Stimulated activated CD8-positive, alpha-beta memory T cell treated with anti-CD3 and anti-CD28 coated beads, Interleukin-7, amount 100 ng/mL, for 24 hours (primary cell): Measurements from ENCODE around the gene PTPRF.

Experiments used
- DNase-seq: peaks from one replicate; pipeline ENCODE4 v3.0.0-alpha.2; 2020; ENCODE audit warnings: low read depth

PTPRF gene

GRCh38 chr1:43513471-43514173 is 17.1 kb upstream of the PTPRF start:
- DNase-seq = no peak

DNA sequence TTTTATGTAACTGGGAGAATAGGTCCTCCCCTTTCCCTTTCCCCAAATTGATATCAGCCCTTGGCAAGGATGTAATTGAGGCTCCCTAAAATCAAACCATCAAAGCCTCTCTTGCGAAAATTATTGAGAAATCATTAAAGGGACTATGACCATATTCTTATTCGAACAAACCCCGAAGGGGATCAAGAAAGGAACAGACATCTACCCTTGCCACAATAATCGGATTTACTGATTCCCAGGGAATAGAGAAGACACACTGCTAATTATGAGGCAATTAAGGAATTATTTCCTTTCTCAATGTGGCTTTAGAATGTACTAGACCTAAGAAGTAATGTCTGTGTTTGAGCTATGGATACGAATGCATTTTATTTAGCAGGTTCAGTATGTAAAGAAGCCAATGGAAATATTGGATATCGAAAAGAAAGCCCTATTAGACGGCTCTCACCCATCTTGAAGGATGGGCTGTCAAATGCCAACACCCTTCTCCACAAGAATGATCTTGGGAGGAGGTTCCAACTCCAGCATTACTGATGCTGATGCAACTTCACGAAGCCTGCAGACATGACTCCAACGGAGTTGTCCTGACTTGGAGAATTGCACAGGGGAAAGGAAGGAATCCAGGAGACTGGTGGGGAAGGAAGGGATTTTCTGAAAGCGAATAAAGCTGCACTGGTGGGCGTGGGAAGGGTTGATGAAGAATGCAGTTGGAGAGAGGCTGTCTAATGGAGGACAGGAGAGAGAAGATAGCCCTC is 11.6 kb upstream of the PTPRF start:
- no peak for DNase-seq

DNA sequence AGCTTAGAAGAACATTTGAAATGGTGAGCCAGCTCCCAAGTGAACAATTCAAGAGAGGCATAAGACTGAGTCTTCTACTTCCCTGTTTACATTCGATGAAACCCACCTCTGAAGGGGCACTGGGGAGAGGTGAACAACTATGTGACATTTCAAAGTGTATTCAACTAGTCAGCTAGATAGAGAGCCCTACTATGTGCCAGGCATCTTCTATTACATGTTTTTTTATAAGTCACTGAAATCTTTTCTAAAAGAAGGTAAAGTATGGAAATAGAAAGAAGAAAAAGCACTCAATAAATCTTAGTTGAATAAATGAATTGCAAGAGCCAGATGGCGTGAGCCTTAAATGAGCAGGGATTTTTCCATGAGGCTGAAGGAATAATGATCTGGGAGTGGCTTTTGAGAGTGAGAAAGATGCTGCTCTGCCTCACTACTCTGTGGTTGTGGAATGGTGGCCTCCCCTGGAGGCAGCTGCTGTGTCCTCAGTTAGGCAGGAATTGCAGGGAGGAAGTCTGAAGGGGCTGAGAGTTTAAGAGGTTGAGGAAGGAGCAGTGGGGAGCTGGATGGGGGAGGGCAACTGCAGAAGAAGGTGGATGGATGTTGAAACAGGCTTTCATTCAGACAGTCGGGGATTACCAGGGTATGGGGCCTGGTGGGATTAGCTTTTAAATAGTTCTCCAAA is 10.4 kb upstream of the PTPRF start:
- DNase-seq = no peak

DNA sequence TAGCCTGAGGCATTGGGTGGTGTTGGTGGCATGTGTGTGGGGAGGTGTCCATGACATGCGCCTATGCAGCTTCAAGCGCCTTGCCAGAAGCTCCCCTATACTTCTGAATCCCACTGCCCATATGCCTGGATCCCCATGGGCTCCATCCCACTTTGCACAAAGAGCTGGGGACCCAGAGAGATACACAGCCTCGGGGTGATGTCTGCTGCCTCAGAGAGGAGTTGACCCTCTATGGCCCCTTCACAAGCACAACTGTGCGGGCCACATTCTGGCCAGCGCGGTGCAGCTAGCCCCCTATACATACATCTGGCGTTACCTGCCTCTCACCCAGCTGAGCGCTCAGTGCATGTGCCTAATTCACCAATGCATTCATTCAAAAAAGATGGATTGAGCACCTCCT is 9.6 kb upstream of the PTPRF start:
- DNase-seq = no peak

- no peak for DNase-seq
These were observed 8.9 kb upstream of the PTPRF start for GRCh38 chr1:43521756-43522155.

GRCh38 chr1:43522431-43522775 is 8.3 kb upstream of the PTPRF start:
- no peak for DNase-seq

GRCh38 chr1:43522776-43523480 is 7.8 kb upstream of the PTPRF start:
- DNase-seq = no peak

GRCh38 chr1:43524804-43525203 is 5.9 kb upstream of the PTPRF start:
- DNase-seq = no peak

- no peak for DNase-seq
These were observed 4.7 kb upstream of the PTPRF start for GRCh38 chr1:43526002-43526401.

DNA sequence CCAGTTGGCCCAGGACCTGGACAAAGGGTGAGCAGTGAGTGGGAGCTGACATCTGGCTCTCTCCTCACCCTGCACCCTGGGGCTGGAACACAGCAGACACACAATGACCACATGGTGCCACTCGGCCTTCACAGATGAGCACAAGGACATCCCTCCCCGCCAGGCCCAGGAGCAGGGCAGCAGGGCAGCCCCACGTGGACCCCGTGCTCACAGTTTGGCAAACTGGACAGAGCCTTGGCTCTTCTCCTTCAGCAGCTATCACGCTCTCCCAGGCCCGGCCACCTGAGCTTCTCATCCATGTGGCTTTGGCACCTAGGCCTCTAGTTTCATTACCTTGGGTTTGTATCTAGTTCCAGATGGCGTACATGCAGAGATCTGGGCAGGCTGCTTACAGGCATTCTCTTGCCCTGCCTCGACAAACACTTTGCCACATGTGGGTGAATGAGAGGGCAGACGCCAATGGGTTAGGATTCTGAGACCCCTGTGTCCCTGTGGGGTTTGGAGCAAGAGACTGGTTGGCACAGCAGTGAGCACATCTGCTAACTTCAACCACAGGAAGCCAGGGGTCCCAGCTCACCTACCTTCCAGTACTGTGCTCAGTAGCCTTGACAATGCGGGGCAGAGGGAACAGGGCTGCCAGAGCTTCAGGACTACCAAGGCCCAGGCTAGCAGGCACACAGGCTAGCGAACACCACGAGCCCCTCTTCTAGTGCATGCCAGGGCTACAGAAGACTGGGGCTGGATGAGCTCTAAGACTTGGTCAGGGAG is 3.4 kb upstream of the PTPRF start:
- no peak for DNase-seq

GRCh38 chr1:43529206-43529731 is 1.4 kb upstream of the PTPRF start:
- DNase-seq = peak; percentile 78

- no peak for DNase-seq
These were observed 623 bp downstream of the PTPRF start for GRCh38 chr1:43531107-43531905.

- no peak for DNase-seq
These were observed 1.4 kb downstream of the PTPRF start for GRCh38 chr1:43531906-43532584.

GRCh38 chr1:43532716-43533115 is 2.0 kb downstream of the PTPRF start:
- no peak for DNase-seq

DNA sequence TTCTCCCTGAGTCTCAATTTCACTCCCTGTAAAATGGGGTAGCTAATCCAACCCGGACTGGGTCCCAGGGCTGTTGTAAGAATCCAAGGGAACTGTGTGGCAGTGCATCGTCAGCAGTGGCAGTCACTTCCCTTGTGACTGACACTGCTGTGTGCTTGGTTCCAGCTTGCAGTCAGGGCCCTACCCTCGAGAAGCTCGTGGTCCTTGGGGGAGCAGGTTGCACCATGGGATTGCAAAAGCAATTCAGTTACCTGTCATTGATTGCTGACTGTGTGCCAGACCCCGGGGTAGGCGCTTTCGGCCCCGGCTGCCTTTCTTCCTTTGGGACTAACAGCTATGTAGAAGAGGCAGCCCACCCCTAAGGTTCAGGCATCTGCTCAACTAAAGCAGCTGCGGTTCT is 2.9 kb downstream of the PTPRF start:
- no peak for DNase-seq

DNA sequence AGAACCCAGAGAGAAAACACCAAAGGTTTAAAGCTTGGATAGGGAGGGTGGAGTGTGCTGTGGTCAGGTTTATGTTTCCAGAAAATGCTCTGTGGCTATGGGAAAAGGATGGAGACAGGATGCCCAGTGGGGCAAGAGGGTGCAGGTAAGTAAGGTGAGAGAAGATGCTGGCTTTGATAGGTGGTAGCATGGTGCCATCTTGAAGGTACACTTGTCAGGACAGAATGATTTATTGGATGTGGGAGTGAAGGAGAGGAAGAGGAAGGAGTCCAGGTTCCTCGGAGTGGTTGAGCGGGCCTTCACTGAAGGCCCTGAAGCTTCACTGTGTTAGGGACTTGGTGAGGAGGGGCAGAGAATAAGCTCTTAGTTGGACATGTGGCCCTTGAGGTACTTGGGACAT is 3.6 kb downstream of the PTPRF start:
- DNase-seq = no peak

DNA sequence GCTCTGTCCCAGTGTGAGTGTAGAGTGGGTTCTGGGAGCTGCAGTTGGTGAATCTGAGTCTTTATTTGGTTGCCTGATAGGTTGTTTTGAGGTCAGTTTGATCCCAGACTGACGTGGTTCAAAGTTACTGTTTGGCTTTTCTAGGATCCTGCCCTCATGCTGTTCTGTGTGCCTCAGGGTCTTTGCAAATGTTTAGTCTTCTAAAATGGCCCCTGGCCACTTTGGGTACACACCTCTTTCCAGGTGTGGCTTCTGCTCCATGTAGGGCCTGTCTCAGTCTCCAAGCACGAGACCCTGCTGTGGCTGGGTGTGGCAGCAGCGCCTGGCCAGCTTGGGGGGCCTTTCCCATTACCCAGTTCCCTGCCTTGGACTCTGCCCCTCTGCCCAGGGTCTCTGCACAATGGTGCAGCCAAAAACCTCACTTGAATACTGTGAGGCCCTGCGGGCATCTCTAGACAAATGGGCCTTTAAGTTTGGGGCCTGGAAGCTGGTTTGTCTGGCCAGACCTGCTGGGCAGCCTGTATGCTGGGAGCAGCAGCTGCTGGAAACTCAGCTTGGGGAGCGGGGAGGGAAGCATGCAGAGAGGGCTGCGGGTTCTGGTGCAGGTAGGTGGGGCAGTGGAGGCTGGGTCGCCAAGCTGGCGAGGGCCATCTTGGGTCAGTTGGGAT is 5.6 kb downstream of the PTPRF start:
- no peak for DNase-seq

GRCh38 chr1:43536864-43537358 is 6.2 kb downstream of the PTPRF start:
- no peak for DNase-seq

DNA sequence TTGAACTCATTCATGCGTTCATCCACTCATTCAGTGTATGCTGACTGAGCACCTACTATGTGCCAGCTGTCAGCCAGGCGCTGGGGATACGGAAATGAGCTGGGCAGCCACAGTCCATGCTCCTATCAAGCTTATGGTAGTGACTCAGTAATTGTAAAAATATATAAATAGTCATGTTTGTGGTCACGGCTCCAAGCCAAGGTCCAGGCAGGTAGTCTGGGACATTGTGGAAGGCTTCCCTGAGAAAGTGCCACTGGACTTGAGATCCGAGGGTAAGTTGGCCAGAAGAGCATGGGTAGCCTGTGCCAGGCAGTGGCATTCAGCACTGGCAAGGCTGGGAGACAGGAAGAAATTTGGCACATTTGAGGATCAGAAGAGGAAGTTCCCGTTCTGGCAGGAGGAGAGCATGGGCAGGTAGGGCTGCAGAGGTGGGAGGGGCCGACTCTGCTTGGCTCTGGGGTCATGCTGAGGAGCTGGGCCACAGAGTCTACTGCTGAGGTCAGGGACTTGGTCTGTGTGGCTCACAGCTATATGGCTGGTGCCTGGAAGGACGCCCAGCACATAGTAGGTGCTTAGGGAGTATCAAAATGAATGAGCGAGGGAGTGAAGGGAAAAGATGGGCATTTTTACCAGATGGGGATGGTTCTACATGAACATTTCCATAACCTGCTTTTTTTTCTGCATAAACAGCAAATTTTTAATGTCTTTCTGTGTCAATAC is 6.9 kb downstream of the PTPRF start:
- DNase-seq = no peak
